Epithelial cell of umbilical artery (primary cell): ENCODE measurements around the gene UCP2. TPM values are rescaled to one million over a fixed set of nuclear protein-coding genes. Genes with fewer than 3 reads are reported as not detected.

Source experiments
- total RNA-seq: library from RNA; depleted of rRNA; stranded (reverse); fragments of >200 nt; gene quantifications from 2 replicates; pipeline ENCODE4 v1.2.3, GENCODE V29; 2014

Gene UCP2, protein sequence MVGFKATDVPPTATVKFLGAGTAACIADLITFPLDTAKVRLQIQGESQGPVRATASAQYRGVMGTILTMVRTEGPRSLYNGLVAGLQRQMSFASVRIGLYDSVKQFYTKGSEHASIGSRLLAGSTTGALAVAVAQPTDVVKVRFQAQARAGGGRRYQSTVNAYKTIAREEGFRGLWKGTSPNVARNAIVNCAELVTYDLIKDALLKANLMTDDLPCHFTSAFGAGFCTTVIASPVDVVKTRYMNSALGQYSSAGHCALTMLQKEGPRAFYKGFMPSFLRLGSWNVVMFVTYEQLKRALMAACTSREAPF
- 0.30 and 2.3 TPM in 2 replicates for total RNA-seq

DNA sequence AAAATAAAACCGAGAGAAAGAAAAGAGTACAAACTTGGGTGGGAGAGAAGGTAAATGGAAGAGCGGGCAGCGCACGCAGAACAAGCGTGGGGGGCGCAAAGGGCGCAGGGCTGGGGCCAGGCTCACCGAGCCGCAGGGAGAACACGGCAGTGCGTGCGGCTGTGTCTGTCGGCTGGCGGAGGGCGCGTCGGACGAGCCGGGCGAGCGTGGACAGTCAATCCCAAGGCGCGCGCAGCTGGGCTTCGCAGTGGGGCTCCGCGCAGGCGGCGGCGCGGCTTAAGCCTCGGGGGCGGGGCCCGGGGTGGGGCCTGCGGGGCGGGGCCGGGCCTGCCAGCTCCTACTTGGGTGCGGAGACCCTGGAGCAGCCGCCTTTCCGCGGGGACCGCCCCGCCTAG lies at the start of gene UCP2:
TSS of gene UCP2 (minus strand) at position 249 of the 395 bp plus-strand sequence. CDS start 4,465 bp downstream, outside the sequence.

DNA sequence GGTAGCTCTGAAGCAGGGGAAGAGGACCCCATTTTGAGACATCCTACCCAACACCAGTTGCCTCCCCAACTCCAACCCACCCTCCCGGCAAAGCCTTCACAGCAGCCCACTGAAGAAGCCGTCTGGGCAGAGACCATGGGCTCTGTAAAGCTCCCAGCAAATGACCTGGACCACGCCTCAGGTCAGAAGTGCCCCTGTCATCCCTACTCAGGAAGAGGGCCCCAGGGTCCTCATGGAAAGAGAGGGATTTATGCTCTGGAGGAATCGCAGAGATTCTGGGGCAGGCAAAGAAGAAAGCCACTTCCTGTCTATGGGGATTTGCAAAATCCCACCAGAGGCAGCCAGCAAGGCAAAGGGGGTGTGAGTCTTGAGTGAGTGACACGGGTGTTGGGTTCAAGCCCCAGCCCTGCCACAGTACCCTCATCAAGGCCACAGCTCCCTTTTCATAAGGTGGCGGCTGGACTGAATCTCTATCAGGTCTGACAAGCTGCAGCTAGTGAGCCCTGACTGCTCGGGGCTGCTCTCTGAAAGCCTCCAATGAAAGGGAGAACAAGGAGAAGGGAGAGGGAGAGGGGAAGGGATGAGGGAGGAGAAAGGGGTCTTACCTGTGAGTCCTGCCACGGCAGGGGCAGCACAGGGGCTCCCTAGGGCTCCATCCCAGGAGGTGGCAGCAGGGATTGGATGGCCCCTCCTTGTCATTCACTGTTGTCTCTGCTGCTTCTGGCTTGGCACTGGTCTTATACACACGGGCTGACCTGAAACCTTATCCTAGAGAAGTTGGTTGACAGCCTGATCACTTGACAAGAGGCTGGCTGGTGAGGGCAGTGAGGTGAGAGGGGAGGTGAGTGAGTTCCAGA lies 26.0 kb upstream of the UCP2 start, which contains the start of gene UCP3:
TSS of gene UCP3 (minus strand) at position 713 of the 857 bp plus-strand sequence. CDS start 2,043 bp downstream, outside the sequence.

DNA sequence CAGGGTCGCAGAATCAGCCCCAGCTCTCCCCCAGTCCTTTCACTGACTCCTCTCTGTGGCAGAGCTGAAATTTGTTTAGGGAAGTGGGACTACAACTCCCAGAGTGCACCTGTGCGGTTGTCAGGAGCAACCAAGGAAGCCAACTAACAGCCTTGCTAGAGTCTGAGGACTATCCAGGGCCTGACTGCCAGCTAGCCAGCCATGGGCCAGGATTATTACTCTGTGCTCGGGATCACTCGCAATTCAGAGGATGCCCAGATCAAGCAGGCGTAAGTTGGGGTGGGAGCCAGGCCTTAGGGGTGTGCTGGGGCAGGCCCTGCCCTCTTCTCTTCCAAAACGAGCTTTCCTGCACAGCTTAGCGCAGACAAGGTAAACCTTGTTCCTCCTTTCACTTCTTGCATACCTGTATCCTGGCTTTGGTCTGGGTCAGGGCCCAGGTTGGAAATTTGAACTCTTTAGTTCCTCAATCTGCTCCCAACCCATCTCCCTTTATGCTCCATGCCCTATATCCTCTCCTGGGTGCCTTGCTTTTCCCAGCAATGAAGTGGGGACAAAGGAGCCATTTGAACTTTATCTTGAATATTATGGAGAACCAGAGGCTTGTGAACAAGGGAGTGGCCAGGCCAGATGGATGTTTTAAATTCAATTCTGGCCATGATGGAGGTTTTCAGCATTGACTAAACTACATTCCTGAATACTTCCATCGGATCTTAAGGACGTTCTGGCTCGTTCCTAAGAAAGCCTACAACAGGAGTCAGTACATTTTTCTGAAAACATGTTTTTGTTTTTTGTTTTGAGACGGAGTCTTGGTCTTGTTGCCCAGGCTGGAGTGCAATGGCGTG lies 31.6 kb downstream of the UCP2 start, which contains the start of gene DNAJB13:
TSS of gene DNAJB13 (plus strand) at position 158 of the 842 bp plus-strand sequence. CDS start at position 202, 44 bp downstream.

Other genes with a start within 250 kb of the UCP2 start
- gene RAB6A, start 221.8 kb downstream of the UCP2 start, total RNA-seq: 105 and 117 TPM in 2 replicates
- 28.0 and 43.2 TPM in 2 replicates for gene MRPL48, start 195.0 kb downstream of the UCP2 start, total RNA-seq
- 79.3 and 79.9 TPM in 2 replicates for gene COA4, start 106.0 kb downstream of the UCP2 start, total RNA-seq
- 6.8 and 9.1 TPM in 2 replicates for gene PAAF1, start 105.8 kb downstream of the UCP2 start, total RNA-seq
- gene DNAJB13, start 31.8 kb downstream of the UCP2 start, total RNA-seq: not detected in 2 replicates
- 0.32 and 0.46 TPM in 2 replicates for gene UCP3, start 26.2 kb upstream of the UCP2 start, total RNA-seq
- 8.4 and 12.2 TPM in 2 replicates for gene C2CD3, start 188.2 kb upstream of the UCP2 start, total RNA-seq
- 16.2 and 26.9 TPM in 2 replicates for gene PPME1, start 188.4 kb upstream of the UCP2 start, total RNA-seq